Astrocyte (in vitro differentiated cells and primary cell): ENCODE results near the gene IQCM.

ENCODE experiments used
- EZH2 ChIP-seq: IDR thresholded peaks from 2 replicates; pipeline ENCODE4 v1.6.1; 2012; ENCODE audit warnings: mild to moderate bottlenecking, low read length, inconsistent platforms; ENCODE audit not compliant: insufficient read depth
- TF ChIP-seq, protein P1 (sequence below): IDR thresholded peaks from 2 replicates; pipeline ENCODE4 v1.5.1; 2011; ENCODE audit warnings: low read depth, mild to moderate bottlenecking, inconsistent platforms, low read length, moderate library complexity; ENCODE audit not compliant: insufficient read depth

GRCh38 chr4:149684516-149684915 is 131.1 kb downstream of the IQCM start:
- TF ChIP-seq, protein P1, sequence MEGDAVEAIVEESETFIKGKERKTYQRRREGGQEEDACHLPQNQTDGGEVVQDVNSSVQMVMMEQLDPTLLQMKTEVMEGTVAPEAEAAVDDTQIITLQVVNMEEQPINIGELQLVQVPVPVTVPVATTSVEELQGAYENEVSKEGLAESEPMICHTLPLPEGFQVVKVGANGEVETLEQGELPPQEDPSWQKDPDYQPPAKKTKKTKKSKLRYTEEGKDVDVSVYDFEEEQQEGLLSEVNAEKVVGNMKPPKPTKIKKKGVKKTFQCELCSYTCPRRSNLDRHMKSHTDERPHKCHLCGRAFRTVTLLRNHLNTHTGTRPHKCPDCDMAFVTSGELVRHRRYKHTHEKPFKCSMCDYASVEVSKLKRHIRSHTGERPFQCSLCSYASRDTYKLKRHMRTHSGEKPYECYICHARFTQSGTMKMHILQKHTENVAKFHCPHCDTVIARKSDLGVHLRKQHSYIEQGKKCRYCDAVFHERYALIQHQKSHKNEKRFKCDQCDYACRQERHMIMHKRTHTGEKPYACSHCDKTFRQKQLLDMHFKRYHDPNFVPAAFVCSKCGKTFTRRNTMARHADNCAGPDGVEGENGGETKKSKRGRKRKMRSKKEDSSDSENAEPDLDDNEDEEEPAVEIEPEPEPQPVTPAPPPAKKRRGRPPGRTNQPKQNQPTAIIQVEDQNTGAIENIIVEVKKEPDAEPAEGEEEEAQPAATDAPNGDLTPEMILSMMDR, result no peak
- no peak for TF ChIP-seq EZH2
